D341Med (cell line): ENCODE data around the gene ZNF599.

Experiments
- DNase-seq: peaks from one replicate; pipeline ENCODE4 v3.0.0; 2012; ENCODE audit warnings: low spot score

ZNF599 gene

DNA sequence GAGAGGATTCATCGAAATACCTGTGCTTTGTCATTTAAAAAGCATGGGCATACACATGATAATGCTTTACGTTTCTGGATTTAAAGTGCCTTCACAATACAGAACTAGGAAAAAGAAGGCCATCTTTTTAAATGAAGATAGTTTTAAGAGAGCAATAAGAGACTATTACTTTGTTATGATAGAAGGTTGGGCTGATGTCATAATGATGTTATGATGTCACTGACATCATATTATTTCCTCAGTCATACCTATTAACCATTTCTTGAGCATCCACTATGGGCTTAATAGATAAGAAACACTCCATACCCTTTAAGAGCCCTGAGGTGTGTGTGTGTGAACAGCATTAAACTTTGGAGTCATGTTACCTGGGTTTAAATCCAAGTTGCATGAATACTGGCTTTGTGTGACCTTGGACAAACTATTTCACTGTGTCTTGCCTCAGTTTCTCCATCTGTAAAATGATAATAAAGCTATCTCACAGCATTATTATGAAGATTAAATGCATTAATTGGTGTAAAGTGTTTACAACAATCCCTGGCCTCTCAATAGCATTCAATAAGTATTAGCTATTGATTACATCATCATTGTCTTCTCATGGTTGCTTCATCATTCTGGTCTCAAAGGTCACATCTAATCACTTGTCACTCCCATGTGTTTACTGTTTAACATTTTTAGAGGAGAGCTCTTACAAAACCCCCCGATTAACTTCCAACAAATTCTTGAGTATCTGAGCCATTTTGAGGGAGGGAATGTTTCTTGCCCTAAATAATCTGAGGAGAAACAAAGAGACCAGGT lies 27.9 kb downstream of the ZNF599 start:
- no peak for DNase-seq

DNA sequence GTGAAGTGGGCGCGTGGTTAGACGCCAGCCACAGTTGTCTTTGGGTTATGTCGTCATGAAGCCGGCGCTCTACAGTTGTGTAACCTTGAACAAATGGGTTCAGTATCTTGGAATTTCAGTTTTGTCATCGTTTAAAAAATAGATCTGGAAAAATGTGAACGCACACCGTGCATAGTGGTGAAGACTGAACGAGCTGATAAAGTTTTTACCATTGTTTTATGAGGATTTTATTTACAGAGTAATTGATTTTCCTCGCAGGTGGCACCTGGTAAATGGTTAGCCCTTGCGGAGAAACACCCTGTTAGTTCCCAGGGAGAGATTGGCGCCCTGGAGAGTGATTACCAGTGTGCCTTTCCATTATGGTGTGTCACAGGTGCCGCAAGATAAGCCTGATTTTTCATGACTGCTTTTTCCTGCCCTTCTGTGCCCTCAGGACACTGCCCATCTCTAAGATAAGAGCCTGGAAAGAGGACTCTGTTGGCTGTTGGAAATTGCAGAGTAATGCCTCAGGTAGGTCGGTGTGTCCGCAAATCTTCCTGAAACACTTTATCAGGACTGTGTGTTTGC lies 38.4 kb downstream of the ZNF599 start:
- no peak for DNase-seq

DNA sequence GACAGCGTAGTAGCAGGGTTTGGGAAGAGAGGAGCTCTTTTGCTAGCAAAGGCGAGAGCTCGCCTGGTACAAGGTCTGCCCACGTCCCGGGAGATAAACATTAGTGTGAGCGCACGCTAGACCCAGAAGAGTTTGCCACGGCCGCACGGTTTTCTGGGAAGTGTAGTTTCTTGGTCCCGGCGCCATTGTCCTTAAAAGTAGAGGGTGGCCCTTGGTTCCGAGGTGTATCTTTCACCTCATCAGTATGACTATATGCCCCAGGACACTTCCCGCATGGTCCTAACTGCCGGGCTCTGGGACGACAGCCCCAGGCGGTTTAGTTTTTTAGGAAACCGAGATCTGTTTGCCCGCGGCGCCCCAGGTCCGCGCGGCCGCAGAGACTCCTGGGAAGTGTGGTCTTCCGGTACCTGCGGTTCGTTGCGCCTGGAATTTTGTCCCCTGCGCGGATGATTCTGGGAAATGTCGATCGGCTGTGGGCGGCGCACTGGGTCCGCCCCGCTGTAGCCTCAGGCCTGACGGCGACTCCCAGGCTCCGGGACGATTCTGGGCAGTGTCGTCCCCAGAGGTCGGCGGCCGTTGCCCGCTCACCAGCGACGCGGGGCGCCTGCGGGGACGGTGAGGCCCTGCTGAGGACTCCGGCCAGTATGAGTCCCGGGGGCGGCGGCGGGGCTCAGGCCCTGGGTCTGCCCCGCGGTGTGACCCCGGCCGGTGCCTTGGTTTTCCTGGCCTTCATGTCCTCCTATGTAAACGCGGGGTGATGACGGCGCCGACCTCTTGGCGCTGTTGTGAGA lies 39.1 kb downstream of the ZNF599 start, which contains the start of gene ZNF181:
ZNF181 (plus strand) TSS at position 498 of the 791 bp plus-strand sequence. CDS start 795 bp downstream, outside the sequence.
- peak; percentile 93 for DNase-seq

DNA sequence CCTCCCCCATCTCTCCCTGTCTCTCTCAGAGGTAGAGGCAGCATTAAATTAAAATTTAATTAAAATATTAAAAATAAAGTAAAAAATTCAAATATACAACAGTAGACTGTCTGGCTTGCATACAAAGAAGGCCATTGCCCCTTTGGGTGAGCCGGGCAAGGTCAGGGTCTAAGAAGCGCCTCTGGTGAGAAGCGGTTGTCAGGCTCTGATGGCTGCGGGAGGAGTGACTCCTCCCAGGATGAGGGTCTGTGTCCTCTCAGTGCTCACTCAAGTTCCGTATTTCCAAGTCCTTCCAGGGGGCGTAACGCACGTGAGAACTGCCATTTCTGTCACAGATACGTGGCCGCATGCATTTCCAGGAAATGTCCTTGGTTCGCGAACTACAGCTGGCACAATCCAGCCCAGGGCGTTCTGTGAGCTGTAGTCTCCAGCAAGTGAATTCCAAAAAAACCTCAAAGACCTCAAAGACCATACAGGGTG lies 39.7 kb downstream of the ZNF599 start:
- DNase-seq, result no peak

DNA sequence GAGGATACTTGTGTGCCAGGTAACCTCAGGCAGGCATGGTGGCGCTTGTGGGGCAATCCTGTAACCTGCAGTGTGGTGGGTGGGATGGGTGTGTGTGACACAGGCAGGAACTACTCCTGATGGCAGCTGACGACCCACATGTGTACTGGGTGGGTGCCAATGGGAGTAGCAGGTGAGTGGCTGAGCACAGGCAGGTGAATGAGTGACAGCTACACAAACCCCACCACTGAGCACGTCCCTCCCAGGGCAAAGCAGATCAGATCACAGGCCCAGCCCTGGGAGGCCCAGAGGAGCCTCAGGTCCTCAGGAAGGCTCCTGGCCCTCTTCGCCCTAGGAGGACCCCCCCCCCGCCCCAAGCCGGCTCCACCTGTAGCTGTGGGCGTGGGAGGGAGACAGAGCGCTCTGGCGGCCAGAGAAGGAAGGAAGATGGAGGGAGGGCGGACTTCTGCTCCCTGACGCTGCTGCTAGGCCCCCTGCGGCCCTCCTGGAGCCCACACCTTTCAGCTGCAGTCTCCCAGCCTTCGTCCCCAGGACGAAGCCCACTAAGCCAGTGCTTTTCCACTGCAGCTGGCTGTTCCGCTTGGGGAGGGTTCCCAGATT lies 40.3 kb downstream of the ZNF599 start:
- peak; percentile 41 for DNase-seq

DNA sequence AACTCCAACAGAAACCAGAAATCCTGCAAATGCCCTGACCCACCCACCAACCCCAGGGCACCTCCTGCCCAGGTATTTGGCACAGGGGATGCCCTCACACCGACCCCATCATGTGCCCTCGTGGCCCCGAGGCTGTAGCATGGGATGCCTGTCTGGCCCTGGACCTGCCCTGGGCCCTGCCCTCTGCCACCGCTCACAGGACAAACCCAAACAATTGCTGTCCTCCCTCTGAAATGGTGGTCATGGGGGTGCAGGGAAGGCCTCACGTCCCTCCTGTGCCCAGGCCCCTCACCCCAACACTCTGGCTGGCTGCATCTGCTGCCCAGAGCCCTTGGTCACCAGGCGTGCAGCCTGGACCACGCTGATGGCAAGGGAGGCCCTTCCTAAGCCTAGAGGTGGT lies 41.1 kb downstream of the ZNF599 start:
- DNase-seq, result no peak

DNA sequence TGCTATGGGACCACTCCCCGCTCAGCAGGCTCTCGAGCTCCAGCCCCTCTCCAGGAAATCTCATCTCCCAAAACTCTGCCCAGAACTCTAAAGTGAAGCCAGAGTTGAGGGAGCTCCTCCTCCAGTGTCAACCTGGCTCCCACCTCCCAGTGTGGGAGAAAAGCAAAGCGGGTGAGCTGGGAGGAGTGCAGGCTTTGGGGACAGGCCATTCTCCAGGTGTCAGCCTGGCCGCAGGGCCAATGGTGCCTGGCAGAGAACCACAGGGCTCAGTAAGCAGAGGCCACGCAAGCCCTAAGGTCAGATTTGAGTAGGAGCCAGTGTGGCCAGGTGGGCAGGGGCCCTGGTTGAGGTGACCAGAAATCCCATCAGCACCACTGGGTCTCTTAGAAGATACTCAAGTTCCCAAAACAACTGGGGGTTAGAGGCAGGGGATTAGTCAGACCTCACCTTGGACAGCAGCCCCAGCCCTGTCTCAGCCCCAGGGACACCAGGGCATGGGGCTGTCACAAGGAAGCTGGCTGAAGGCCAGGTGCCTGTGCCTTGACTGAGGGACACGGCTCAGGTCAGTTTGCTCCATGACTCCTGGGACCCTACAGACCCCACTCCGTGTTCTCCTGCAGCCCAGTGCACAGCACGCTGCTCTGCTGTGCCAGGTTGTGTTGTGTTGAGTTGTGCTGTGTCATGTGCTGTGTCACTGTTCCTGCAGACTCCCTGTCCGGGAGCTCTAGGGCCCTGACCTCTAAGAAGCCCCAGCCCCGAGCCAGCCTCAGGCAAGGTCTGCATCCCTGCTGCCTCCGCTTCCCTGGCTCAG lies 41.8 kb downstream of the ZNF599 start:
- DNase-seq, result no peak

DNA sequence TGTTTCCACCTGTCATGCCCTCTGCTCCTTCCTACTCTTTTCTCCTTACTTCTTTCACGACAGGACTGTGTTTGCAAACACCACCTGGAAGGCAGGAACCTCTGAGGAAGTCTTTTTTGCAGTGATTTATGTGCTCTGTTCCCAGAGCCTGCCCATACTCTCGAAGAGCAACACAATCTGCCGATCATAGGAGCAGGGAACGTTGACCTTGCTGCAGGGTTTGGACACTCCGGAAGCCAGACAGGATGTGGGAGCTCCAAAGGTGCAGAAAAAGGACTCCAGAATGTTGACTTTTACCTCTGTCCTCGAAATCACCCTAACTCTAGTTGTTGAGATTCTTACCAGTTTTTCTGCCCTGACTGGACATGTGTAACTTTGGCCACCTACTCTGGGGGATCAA lies 47.6 kb downstream of the ZNF599 start:
- DNase-seq, result no peak

DNA sequence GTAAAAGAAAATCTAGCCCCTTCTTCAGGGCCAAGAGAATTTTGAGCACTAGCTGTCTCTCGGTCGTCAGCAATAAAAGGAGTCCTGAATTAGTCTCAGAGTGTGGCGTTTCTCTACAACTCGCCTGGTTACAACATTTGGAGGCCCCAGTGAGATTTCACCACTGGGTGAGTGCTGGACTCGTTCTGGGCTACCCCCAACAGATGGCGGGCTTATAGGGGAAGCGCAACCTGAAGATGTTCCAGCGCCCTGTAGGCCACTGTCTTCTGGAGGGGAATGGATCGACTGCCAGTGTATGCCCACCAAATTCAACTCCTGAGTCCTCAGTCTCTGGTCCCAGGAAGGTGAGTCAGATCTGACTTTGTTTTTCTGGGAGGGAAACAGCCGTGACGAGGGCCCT lies 50.7 kb downstream of the ZNF599 start:
- DNase-seq, result no peak

DNA sequence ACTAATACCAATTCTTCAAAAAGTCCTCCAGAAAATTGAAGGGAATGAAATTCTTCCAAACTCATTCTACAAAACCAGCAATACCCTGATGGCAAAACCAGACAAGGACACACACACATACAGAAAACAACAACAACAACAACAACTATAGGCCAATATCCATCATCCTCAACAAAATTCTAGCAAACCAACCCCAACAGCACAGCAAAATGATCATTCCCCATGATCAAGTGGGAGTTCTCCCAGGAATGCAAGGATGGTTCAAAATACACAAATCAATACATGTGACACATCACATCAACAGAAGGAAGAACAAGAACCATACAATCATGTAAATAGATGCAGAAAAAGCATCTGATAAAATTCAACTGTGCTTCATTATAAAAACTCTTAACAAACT lies 57.7 kb downstream of the ZNF599 start:
- DNase-seq, result no peak

DNA sequence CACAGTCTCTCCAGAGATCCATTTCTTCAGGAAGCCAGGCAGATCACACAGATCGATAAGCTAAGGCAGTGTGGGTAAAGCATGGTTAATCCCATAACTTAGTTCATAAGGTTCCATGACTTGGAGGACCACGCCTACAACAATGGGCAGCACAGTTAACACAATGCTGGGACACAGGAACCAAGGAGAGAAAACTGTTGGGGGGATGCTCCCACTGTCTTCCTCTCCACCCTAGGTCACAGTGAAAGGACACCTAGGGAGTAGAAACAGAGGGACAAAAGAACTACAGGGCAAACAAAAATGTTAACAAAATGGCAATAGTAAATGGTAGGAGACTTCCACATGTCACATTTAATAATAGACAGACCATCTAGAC lies 59.8 kb downstream of the ZNF599 start:
- DNase-seq, result no peak

DNA sequence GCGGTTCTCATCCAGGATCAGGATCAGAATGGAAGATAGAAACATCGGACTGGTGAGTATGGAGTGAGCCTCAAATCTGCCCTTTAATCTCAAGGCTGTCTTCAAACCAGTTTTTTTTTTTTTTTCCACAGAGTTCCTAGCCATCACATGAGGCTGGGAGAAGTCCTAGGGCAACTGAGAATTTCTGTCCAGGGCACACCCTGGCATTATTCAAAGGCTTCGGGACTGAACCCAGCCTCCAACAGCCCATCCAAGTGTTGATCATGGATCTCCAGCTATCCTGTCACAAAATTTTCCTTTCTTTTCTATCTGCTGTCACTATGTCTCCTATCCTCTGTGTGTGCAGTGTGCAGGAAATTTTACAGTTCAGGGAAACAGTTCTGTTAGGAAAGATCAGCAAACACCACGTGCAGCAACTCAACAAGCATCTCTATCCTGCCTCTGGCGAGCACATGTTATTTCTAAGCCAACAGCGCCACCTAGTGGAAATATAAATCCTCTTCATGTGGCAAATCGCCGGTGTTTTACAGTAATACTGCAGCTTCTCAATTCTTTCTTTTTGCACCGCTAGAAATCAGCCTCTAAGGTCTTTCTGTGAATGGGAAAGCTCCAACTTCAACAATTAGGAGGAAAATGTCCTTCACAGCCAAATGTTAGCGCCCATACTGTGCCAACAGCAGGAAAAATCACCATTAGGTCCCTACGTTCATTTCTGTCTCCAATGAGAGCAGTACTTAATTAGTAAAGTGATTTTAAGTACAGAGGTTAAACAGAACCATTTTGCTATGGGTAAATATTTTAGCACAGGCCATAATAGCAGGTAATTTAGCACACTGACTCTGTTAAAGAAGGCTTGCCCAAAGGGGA lies 60.4 kb downstream of the ZNF599 start:
- DNase-seq, result peak; percentile 75

DNA sequence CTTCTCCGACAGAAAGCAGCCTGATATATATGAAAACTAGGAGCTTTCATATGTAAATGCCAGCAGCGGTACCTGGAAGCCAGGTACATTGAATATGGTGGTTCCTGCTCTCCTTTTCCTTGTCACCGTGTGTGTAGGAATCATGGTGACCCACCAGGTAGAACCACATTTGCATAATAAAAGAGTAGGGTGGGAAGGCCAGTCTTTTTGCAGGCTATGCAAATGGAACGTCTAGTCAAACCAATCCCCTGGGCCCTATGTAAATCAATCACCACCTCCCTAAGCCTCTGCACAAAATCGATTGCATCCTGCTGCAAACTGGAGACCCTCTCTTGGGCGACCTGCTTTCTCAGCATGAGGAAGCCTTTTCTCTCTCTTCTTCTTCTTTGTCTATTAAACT lies 61.1 kb downstream of the ZNF599 start:
- DNase-seq, result no peak
